GM19099 (cell line): ENCODE results near the gene FBXW4.

Experiments
- POLR2A ChIP-seq: IDR thresholded peaks from 3 replicates; pipeline ENCODE4 v1.6.1; 2011; ENCODE audit warnings: low read depth; ENCODE audit not compliant: insufficient read length; ENCODE audit errors: extremely low read depth

FBXW4 gene

DNA sequence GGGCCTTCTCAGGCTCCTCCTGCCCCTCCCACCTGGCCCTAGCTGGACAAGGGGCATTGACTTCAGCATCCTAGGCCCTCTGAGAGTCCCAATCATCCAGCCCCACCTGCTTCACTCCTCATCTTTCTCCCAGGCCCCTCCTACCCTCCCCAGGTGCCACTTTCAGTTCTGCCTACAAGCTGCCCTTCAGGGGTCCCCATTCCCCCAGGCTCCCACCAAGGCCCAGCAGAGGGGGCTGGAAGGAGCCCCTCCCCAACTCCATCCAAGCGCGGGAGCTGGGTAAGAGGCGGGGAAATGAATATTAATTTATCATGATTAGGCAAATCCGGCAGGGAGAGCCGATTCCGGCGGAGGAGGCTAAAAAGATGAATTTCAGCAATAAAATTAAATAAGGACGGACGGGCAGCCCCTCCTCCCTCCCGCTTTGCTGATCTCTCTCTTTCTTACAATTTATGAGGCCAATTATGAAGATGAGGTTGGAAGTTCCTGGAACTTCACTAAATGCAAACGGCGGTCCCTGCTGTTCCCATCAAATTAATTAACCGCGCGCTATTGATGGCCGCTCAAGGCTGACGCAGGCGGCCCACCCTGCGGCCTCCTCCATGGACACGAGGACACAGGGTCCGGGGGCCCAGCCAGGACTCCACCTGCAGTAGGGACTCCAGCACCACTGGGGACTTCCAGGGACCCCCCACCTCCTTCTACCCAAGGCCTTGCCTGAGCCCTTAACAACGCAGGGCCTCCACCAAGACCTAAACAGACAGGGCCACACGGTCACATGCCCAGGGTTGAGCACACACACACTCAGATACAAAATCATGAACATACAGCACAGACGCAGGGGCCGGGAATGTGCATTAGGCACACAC, 120.9 kb downstream of the FBXW4 start:
- no peak for TF ChIP-seq POLR2A

GRCh38 chr10:101572785-101573184, 122.2 kb downstream of the FBXW4 start:
- TF ChIP-seq POLR2A, result no peak

GRCh38 chr10:101572126-101572525, 122.8 kb downstream of the FBXW4 start:
- TF ChIP-seq POLR2A, result no peak

- TF ChIP-seq POLR2A, result no peak
These were observed 123.6 kb downstream of the FBXW4 start for GRCh38 chr10:101571271-101571925.

DNA sequence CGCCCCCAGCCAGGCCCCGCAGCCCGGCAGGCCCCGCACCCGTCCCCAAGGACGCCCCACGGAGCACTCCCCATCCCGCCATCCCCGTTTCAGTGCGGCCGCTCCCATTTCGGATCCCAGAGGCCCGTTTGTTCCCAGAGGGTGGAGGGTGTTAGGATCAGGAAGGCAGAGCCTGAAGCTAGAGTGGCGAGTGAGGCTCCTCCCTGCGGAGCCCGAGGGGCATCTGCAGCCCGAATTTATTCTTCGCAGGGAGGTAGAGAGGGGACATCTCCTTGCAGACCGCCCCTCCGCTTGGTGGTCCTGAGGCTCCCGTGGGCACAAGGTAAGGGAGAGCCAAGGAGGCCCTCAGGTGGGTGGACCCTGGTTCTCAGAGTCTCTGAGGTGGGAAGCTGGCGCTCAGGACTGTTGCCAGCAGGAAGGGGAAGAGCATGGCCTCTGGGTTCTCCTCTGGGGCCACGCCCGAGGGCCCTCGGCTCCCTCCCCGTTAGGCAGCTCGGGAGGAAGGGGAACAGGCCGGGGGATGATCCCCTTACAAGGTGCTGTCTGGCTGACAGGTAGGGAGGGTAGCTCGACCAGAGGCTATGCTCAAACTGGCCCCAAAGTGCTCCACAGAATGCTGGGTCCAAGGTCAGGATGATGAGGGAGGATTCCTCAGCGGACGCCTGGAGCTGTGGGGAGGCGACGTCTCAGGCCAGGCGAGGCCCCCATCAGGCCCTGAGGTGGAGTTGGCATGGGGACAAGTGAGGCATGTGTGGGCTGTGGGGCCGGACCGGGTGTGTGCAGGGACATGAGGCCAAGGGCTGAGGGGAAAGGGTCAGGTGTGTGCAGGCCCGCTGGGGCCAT, 124.3 kb downstream of the FBXW4 start:
- TF ChIP-seq POLR2A, result no peak

DNA sequence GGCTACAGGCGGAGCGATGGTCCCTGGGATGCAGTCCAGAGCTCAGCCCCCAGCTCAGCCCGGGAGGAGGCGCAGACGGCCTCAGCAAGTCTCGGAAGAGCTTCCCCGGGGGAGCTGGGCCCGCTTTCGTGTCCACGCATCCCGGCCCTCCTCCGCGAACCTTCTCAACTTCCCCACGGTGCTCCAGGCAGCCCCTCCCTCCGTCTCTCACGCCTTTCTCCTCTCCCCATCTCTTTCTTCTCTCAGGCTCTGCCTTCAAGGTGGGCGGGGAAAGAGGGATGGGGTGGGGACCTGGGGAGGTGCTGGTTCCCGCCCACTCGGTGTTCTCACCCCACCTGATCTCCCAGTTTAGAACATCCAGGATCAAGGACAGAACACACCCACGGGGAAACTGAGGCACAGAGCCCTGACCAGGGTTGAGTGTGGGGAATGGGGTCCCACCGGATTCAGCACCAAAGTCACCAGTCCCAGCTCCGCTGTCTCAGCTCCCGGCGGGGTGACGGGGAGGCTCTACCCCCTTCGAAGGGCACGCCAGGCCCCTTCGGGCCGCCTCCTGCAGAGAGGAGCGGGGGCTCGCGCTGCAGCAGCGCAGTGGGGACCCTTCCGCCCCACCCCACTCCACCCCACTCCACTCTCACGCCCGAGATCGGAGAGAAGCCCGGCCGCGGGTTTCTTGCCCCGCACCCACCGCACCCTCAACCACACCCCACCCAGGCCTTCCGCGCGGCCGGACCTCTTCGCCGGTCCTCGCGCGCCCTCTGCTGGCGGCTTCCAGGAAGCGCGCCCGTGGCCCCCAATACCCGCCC, 125.1 kb downstream of the FBXW4 start:
- TF ChIP-seq POLR2A, result no peak

DNA sequence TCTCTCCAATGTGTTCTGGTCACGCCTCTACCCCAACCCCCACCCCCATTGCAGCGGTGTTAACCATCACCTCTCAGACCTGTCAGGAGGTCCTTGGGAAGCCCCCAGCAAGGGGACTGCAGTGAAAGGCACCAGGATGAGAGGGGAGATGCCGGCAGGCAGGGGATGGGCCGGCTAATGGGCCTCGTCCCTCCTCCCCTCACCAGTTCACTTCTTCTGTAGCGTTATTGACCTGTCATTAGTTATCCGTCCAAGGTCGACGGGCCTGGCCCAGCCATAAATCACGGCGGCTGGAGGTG, 125.7 kb downstream of the FBXW4 start:
- TF ChIP-seq POLR2A, result no peak

GRCh38 chr10:101568054-101568745, 126.8 kb downstream of the FBXW4 start:
- TF ChIP-seq POLR2A, result no peak

DNA sequence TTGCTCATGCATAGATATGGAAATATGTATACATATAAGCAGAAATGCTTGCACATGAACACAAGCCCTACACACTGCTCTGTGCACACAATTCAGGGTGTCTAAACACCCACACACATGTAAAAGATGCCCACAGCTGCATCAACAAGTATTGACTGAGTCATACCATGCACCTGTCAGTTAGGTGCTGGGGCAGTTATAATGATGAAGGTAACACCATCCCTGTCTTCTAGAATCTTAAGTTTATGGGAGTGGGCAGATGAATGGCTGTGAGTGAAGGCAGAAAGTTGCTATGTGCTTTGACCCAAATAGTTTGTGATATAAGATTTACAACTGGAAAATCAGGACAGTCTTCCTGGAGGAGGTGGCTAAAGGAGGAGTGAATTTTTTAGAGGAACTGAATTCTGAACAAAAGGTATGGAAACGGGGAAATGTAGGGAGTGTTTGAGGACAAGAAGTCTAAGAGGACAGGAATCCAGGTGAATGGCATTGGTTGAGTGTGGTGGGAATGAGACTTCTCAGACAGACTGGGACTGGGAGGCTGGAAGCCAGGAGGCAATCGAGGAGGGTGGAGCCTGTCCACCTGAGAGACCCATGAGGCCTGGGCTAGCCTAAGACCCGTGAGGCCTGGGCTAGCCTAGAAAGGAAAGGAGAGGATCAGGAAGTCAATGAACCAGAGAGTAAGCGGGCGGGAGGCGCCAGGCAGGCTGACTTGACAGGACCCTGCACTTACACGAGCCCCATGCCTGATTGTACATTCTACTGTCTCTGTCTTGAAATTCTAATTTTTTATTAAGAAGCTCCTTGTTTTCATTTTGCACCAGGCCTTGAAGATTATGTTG, 127.6 kb downstream of the FBXW4 start:
- TF ChIP-seq POLR2A, result no peak

DNA sequence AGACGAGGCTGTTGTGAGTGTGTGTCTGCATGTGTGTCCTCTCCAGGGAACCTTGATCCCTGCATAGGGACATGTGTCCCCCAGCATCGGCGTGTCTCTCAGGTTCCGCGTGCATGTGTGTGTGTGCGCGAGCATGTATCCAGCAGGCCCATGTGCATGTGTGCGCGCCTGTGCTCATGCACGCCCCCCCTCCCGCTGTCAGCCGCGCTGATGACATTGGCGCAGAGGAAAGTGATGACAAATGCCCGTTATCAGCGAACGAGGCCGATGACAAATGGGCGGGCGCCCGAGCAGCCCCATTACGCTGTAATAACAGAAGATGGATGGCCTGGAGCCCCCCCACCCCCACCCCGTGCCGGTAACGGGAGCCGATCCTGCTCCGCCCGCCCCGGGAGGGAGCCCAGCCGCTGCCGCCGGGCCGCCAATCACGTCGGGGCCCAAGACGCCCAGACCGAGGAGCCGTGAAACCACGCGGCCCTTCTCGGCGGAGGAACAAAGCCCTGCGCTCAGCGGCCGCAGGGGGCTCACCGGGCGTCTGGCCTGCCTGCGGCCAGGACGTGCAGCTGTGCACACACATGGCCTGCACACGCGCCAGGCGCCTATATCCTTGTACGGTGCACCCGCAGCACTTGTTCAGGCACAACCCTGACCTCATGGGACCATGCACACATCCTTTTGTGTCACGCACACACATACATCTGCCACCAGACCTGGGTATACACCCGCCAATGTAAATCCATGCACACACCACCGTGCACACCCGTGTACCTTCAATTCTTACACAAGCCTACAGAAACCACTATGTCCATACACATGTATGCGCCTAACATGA, 128.4 kb downstream of the FBXW4 start:
- TF ChIP-seq POLR2A, result no peak

- no peak for TF ChIP-seq POLR2A
These were observed 129.0 kb downstream of the FBXW4 start for GRCh38 chr10:101565936-101566332.

DNA sequence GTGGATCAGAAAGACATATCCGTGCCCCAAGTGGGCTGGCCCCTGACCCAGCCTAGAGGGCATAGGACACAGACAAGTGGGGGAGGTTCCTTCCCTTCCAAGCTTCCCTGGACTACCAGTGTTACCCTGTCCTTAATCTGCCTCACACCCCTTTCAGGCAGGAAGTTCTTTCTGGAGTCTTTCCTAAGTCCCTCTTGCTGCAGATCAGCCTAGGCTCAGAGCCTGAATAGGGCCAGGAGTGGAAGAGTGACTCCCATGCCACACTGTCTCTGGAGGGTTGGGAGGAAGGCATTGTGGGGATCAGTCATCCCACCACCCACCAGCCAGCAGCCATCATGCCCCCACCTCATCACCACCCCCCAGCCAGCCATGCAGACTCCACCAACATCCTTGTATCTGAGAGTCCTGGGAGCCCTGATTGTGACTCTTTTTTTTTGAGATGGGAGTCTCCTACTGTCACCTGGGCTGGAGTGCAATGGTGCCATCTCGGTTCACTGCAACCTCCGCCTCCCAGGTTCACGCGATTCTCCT, 129.5 kb downstream of the FBXW4 start:
- no peak for TF ChIP-seq POLR2A

- TF ChIP-seq POLR2A, result no peak
These were observed 130.4 kb downstream of the FBXW4 start for GRCh38 chr10:101564490-101564991.
